Nephron progenitor cell (in vitro differentiated cells): ENCODE measurements around the gene GPR89B.
"Not testable (repeated sequence)": the region's sequence is repeated elsewhere in the genome, so short reads cannot be mapped to it uniquely, and the experiment has no call there.

Experiments used
- DNase-seq: peaks from one replicate; pipeline ENCODE4 v3.0.0; 2021
- H3K27ac Mint-ChIP-seq: 2 replicates; pipeline ENCODE4 v1.8.0; 2021; ENCODE audit warnings: mild to moderate bottlenecking, moderate library complexity, mixed read lengths
- H3K27me3 Mint-ChIP-seq: 2 replicates; pipeline ENCODE4 v1.8.0; 2021; ENCODE audit warnings: mild to moderate bottlenecking, low read depth, mixed read lengths; ENCODE audit not compliant: poor library complexity
- H3K36me3 Mint-ChIP-seq: 2 replicates; pipeline ENCODE4 v1.8.0; 2021; ENCODE audit warnings: low read depth, mixed read lengths
- H3K4me1 Mint-ChIP-seq: 2 replicates; pipeline ENCODE4 v1.8.0; 2021; ENCODE audit warnings: mixed read lengths
- H3K4me3 Mint-ChIP-seq: 2 replicates; pipeline ENCODE4 v1.8.0; 2021; ENCODE audit warnings: mild to moderate bottlenecking, moderate library complexity, mixed read lengths
- H3K9me3 Mint-ChIP-seq: 2 replicates; pipeline ENCODE4 v1.8.0; 2021; ENCODE audit warnings: mild to moderate bottlenecking, moderate library complexity, mixed read lengths
- CTCF ChIP-seq: fragments of 200-600 bp; sonication (generic); IDR thresholded peaks from 2 replicates; pipeline ENCODE4 v1.5.0; 2021; ENCODE audit warnings: antibody characterized with exemption

The GPR89B gene

GRCh38 chr1:147996088-147996487, 67.9 kb downstream of the GPR89B start:
- H3K9me3 Mint-ChIP-seq, H3K27me3 Mint-ChIP-seq, DNase-seq, H3K4me1 Mint-ChIP-seq, H3K36me3 Mint-ChIP-seq, H3K4me3 Mint-ChIP-seq, H3K27ac Mint-ChIP-seq: not testable (repeated sequence)

- peaks cover 21% of the 10 kb centered on the region for H3K27me3 Mint-ChIP-seq
- not testable (repeated sequence) for H3K27ac Mint-ChIP-seq, DNase-seq, H3K4me3 Mint-ChIP-seq, H3K9me3 Mint-ChIP-seq
- peaks cover 11% of the 10 kb centered on the region for H3K36me3 Mint-ChIP-seq
- H3K4me1 Mint-ChIP-seq, result peaks cover 17% of the 10 kb centered on the region
Observed at GRCh38 chr1:148007724-148008123, 79.5 kb downstream of the GPR89B start.

- Mint-ChIP-seq H3K4me1 (peaks cover 26% of the 10 kb centered on the region), H3K27me3 (peaks cover 42% of the 10 kb centered on the region), H3K9me3 (no peaks in the 10 kb centered on the region), H3K27ac (no peak overlapping the region), H3K36me3 (peaks cover 8% of the 10 kb centered on the region), H3K4me3 (no peak overlapping the region)
- no peak for DNase-seq
- no peak for TF ChIP-seq CTCF
Observed at GRCh38 chr1:148010527-148010926, 82.3 kb downstream of the GPR89B start.

- not testable (repeated sequence) for H3K36me3 Mint-ChIP-seq, H3K27ac Mint-ChIP-seq, H3K9me3 Mint-ChIP-seq
- Mint-ChIP-seq H3K4me3 (peak overlapping the region; percentile 71), H3K4me1 (peaks cover 26% of the 10 kb centered on the region), H3K27me3 (peaks cover 45% of the 10 kb centered on the region)
- DNase-seq, result peak; percentile 7
Observed at GRCh38 chr1:148013177-148014144, 85.2 kb downstream of the GPR89B start.

- H3K4me1 Mint-ChIP-seq, result peaks cover 26% of the 10 kb centered on the region
- peak overlapping the region; percentile 77 for H3K4me3 Mint-ChIP-seq
- DNase-seq, result peak; percentile 28
- H3K9me3 Mint-ChIP-seq, H3K27ac Mint-ChIP-seq, H3K36me3 Mint-ChIP-seq: not testable (repeated sequence)
- peaks cover 45% of the 10 kb centered on the region for H3K27me3 Mint-ChIP-seq
Observed at GRCh38 chr1:148014289-148015200, 86.3 kb downstream of the GPR89B start.

- not testable (repeated sequence) for H3K9me3 Mint-ChIP-seq, H3K27me3 Mint-ChIP-seq, H3K4me3 Mint-ChIP-seq, H3K27ac Mint-ChIP-seq, H3K4me1 Mint-ChIP-seq, DNase-seq, H3K36me3 Mint-ChIP-seq
Observed at GRCh38 chr1:148024918-148025317, 96.7 kb downstream of the GPR89B start.

GRCh38 chr1:148027004-148027403, 98.8 kb downstream of the GPR89B start:
- H3K27ac Mint-ChIP-seq, H3K36me3 Mint-ChIP-seq, H3K9me3 Mint-ChIP-seq, DNase-seq, H3K4me1 Mint-ChIP-seq, H3K4me3 Mint-ChIP-seq: not testable (repeated sequence)
- H3K27me3 Mint-ChIP-seq, result peaks cover 10% of the 10 kb centered on the region

GRCh38 chr1:148032247-148032646, 104.0 kb downstream of the GPR89B start:
- H3K9me3 Mint-ChIP-seq, H3K36me3 Mint-ChIP-seq, H3K4me1 Mint-ChIP-seq, H3K27ac Mint-ChIP-seq, DNase-seq: not testable (repeated sequence)
- Mint-ChIP-seq H3K27me3 (peaks cover 29% of the 10 kb centered on the region), H3K4me3 (peak overlapping the region; percentile 74)

- H3K4me1 Mint-ChIP-seq, DNase-seq, H3K9me3 Mint-ChIP-seq, H3K27ac Mint-ChIP-seq, H3K4me3 Mint-ChIP-seq, H3K36me3 Mint-ChIP-seq: not testable (repeated sequence)
- H3K27me3 Mint-ChIP-seq, result peaks cover 30% of the 10 kb centered on the region
Observed at GRCh38 chr1:148032690-148033089, 104.5 kb downstream of the GPR89B start.

- Mint-ChIP-seq H3K27me3 (peaks cover 30% of the 10 kb centered on the region), H3K4me3 (peak overlapping the region; percentile 68)
- H3K36me3 Mint-ChIP-seq, H3K27ac Mint-ChIP-seq, DNase-seq, H3K9me3 Mint-ChIP-seq, H3K4me1 Mint-ChIP-seq: not testable (repeated sequence)
Observed at GRCh38 chr1:148033147-148033546, 104.9 kb downstream of the GPR89B start.

GRCh38 chr1:148037850-148038461, 109.7 kb downstream of the GPR89B start:
- H3K27ac Mint-ChIP-seq, result peak overlapping the region; percentile 100
- not testable (repeated sequence) for H3K4me1 Mint-ChIP-seq, H3K36me3 Mint-ChIP-seq, H3K9me3 Mint-ChIP-seq, DNase-seq
- peak overlapping the region; percentile 85 for H3K4me3 Mint-ChIP-seq
- H3K27me3 Mint-ChIP-seq, result peaks cover 19% of the 10 kb centered on the region

GRCh38 chr1:148038462-148039333, 110.5 kb downstream of the GPR89B start:
- Mint-ChIP-seq H3K27me3 (peaks cover 14% of the 10 kb centered on the region), H3K4me3 (peak overlapping the region; percentile 85), H3K27ac (peak overlapping the region; percentile 100)
- peak; percentile 26 for DNase-seq
- H3K9me3 Mint-ChIP-seq, H3K4me1 Mint-ChIP-seq, H3K36me3 Mint-ChIP-seq: not testable (repeated sequence)
